CD4-positive, alpha-beta T cell treated with Interferon alpha-2 for 1 hour (primary cell): ENCODE results near the gene SGMS1.
"Not testable (repeated sequence)": the region's sequence is repeated elsewhere in the genome, so short reads cannot be mapped to it uniquely, and the experiment has no call there.

Source experiments
- DNase-seq, 2 donors: peaks; one replicate each; pipeline ENCODE4 v3.0.0-alpha.2; 2020 to 2022

The SGMS1 gene

GRCh38 chr10:50452603-50453002 is 171.2 kb downstream of the SGMS1 start:
- no peak for DNase-seq

GRCh38 chr10:50447691-50448090 is 176.1 kb downstream of the SGMS1 start:
- DNase-seq, result no peak

GRCh38 chr10:50445777-50446176 is 178.0 kb downstream of the SGMS1 start:
- DNase-seq, result not testable (repeated sequence)

GRCh38 chr10:50440489-50440888 is 183.3 kb downstream of the SGMS1 start:
- no peak for DNase-seq

- DNase-seq, result no peak
Measured at GRCh38 chr10:50439806-50440205, 183.9 kb downstream of the SGMS1 start.

- no peak for DNase-seq
Measured at GRCh38 chr10:50439187-50439586, 184.6 kb downstream of the SGMS1 start.

- no peak for DNase-seq
Measured at GRCh38 chr10:50438049-50438936, 185.5 kb downstream of the SGMS1 start.

- DNase-seq, result no peak
Measured at GRCh38 chr10:50437248-50437647, 186.5 kb downstream of the SGMS1 start.

- DNase-seq, result no peak
Measured at GRCh38 chr10:50436805-50437204, 187.0 kb downstream of the SGMS1 start.

GRCh38 chr10:50432211-50433009 is 191.3 kb downstream of the SGMS1 start:
- no peak for DNase-seq

- DNase-seq, result peak in 1 of 2 donors; percentile 25
Measured at GRCh38 chr10:50431791-50432190, 192.0 kb downstream of the SGMS1 start.

GRCh38 chr10:50431133-50431532 is 192.6 kb downstream of the SGMS1 start:
- no peak for DNase-seq

GRCh38 chr10:50426485-50426884 is 197.3 kb downstream of the SGMS1 start:
- DNase-seq, result no peak

GRCh38 chr10:50425215-50425614 is 198.5 kb downstream of the SGMS1 start:
- not testable (repeated sequence) for DNase-seq

- no peak for DNase-seq
Measured at GRCh38 chr10:50423448-50423847, 200.3 kb downstream of the SGMS1 start.

GRCh38 chr10:50422259-50422658 is 201.5 kb downstream of the SGMS1 start:
- no peak for DNase-seq

- peak; percentile 42 to 51 for DNase-seq
Measured at GRCh38 chr10:50421026-50421719, 202.6 kb downstream of the SGMS1 start.

GRCh38 chr10:50420196-50420595 is 203.6 kb downstream of the SGMS1 start:
- DNase-seq, result no peak

GRCh38 chr10:50419756-50420155 is 204.0 kb downstream of the SGMS1 start:
- DNase-seq, result no peak

- no peak for DNase-seq
Measured at GRCh38 chr10:50419091-50419490, 204.7 kb downstream of the SGMS1 start.

GRCh38 chr10:50417886-50418830 is 205.6 kb downstream of the SGMS1 start:
- DNase-seq, result peak; percentile 41 to 60

GRCh38 chr10:50417486-50417885 is 206.3 kb downstream of the SGMS1 start:
- DNase-seq, result peak in 1 of 2 donors; percentile 3
